ENCODE data around the gene SIN3B.

SIN3B gene

GRCh38 chr19:16904599-16904998, 75.4 kb downstream of the SIN3B start:
- DNase-seq (ENCODE audit: low read depth in 2 of 2), result no peak

GRCh38 chr19:16908759-16909158, 79.6 kb downstream of the SIN3B start:
- no peak for DNase-seq (ENCODE audit: low read depth in 2 of 2)

- DNase-seq (ENCODE audit: low read depth in 2 of 2), result no peak
These were observed 81.8 kb downstream of the SIN3B start for GRCh38 chr19:16911046-16911445.

GRCh38 chr19:16912780-16913179, 83.6 kb downstream of the SIN3B start:
- no peak for DNase-seq (ENCODE audit: low read depth in 2 of 2)

GRCh38 chr19:16914421-16914820, 85.2 kb downstream of the SIN3B start:
- no peak for DNase-seq (ENCODE audit: low read depth in 2 of 2)

GRCh38 chr19:16915135-16915534, 85.9 kb downstream of the SIN3B start:
- DNase-seq (ENCODE audit: low read depth in 2 of 2), result no peak

- no peak for DNase-seq (ENCODE audit: low read depth in 2 of 2)
These were observed 86.5 kb downstream of the SIN3B start for GRCh38 chr19:16915734-16916133.

- no peak for DNase-seq (ENCODE audit: low read depth in 2 of 2)
These were observed 88.2 kb downstream of the SIN3B start for GRCh38 chr19:16917401-16917800.

- DNase-seq (ENCODE audit: low read depth in 2 of 2), result no peak
These were observed 90.3 kb downstream of the SIN3B start for GRCh38 chr19:16919496-16919895.

GRCh38 chr19:16920816-16921529, 91.8 kb downstream of the SIN3B start:
- DNase-seq (ENCODE audit: low read depth in 2 of 2), result no peak

GRCh38 chr19:16921766-16922591, 92.8 kb downstream of the SIN3B start:
- no peak for DNase-seq (ENCODE audit: low read depth in 2 of 2)

GRCh38 chr19:16922592-16922934, 93.4 kb downstream of the SIN3B start:
- DNase-seq (ENCODE audit: low read depth in 2 of 2), result no peak

- DNase-seq (ENCODE audit: low read depth in 2 of 2), result no peak
These were observed 93.8 kb downstream of the SIN3B start for GRCh38 chr19:16922949-16923348.

- DNase-seq (ENCODE audit: low read depth in 2 of 2), result no peak
These were observed 98.7 kb downstream of the SIN3B start for GRCh38 chr19:16927883-16928282.

GRCh38 chr19:16928351-16928750, 99.2 kb downstream of the SIN3B start:
- DNase-seq (ENCODE audit: low read depth in 2 of 2), result no peak

- DNase-seq (ENCODE audit: low read depth in 2 of 2), result no peak
These were observed 99.7 kb downstream of the SIN3B start for GRCh38 chr19:16928916-16929315.
